SU-DHL-6 (cell line): ENCODE measurements around the gene ATP13A1.

Source experiments
- CTCF ChIP-seq: fragments of 200-600 bp; sonication (generic); IDR thresholded peaks from one replicate; pipeline ENCODE4 v1.5.1; 2017; ENCODE audit warnings: antibody characterized with exemption, mild to moderate bottlenecking, low read length, moderate library complexity; ENCODE audit not compliant: insufficient read depth, poor library complexity, severe bottlenecking
- EZH2phosphoT487 ChIP-seq: fragments of 200-600 bp; sonication (generic), shearing (Covaris generic); conservative IDR thresholded peaks from 2 replicates; pipeline ENCODE4 v1.6.1; 2018; ENCODE audit warnings: mild to moderate bottlenecking, antibody characterized with exemption, low read length, moderate library complexity, mixed read lengths

- TF ChIP-seq EZH2phosphoT487 = no peak
- TF ChIP-seq CTCF = no peak
Observed at GRCh38 chr19:19696386-19696785, 32.9 kb upstream of the ATP13A1 start.
